Measurements from ENCODE around the gene SNORC. TPM values are rescaled to one million over a fixed set of nuclear protein-coding genes. Genes with fewer than 3 reads are reported as not detected.

SNORC gene
- total RNA-seq, 2 experiments from 2014 or later = 1.3 to 1.9 TPM

DNA sequence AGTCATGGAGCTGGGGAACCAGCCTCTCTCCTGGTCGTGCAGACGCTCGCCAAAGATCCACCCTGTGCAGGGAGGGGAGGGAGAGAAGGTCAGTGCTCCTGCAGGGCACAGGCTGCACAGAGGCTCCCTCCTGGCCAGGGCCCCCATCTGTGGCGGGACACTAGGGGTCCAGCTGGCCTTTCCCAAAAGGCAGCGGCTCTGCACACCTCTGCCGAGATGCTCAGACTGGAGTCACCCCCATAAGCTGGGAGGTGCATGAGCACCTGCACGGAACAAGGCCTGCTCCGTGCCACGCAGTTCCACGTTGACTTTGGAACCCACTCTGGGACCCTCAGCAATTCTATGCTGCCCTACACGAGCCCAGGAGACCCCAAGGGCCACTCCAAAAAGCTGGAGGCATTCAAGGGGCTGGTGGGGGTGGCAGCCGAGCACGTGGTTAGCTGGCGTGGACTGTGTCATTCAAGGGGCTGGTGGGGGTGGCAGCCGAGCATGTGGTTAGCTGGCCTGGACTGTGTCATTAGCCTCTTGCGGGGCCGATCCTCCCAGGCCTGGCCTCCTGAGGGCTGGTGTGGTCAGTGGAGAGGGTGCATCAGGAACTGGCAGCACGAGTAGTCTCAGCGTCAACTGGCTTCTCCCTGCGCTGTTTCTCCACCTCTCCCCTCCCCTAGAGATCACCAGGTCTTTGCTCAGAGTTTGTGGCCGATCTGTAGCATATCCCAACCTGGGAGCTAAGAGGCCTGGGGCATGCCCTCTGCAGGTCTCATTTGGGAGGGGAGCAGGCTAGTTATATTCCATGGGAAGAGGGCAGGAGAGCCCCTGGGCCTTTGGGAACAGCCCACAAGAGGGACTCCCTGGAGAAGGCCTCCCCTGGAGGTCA lies 9.8 kb downstream of the SNORC start:
- H3K27me3 Mint-ChIP-seq = peaks cover 9% of the 10 kb centered on the region
- H3K4me3 Mint-ChIP-seq = no peak overlapping the region
- peaks cover 5% of the 10 kb centered on the region for H3K4me1 Mint-ChIP-seq
- H3K36me3 Mint-ChIP-seq (ENCODE audit: low read depth) = no peaks in the 10 kb centered on the region
- no peak for DNase-seq
- ChIA-PET CTCF (no interaction called here), POLR2A (interaction anchor here (0.5 kb wide), 1 partner anchor 58 kb away, joined by 3 read pairs; no protein-coding TSS in a partner anchor)
- H3K27ac Mint-ChIP-seq = no peak overlapping the region
- no peaks in the 10 kb centered on the region for H3K9me3 Mint-ChIP-seq

DNA sequence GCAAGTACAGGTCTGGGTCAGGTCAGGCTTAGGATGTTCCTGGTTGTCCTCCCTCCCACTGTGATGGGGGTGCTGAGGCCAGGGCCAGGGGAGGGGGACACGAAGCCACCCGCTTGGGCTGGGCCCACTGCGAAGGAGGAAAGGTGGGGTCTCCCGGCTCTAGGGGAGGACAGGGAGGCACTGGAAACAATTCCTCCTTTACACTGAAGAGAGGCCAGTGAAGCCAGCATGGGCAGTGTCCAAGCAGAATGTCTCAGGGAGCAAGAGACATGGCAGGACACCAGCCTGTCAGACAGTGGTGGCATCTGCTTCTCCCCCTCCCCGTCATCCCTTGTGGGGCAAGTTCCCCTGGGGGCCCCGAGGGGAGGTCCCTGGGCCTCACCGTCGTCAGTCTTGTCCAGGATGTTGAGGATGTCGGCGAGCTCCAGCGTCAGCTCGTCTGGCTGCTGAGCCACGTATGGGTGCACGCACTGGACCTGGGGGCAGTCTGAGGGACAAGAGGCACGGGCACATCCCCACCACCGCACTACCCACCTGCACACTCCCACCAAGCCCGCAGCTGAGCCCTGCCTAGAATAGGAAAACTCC lies 10.8 kb downstream of the SNORC start:
- H3K9me3 Mint-ChIP-seq = no peaks in the 10 kb centered on the region
- H3K4me3 Mint-ChIP-seq = no peak overlapping the region
- ChIA-PET CTCF (no interaction called here), POLR2A (interaction anchor here (1.3 kb wide), 1 partner anchor 48 kb away, joined by 3 read pairs; no protein-coding TSS in a partner anchor)
- H3K27me3 Mint-ChIP-seq = peaks cover 2% of the 10 kb centered on the region
- H3K4me1 Mint-ChIP-seq = no peaks in the 10 kb centered on the region
- no peak overlapping the region for H3K27ac Mint-ChIP-seq
- no peak for DNase-seq
- no peaks in the 10 kb centered on the region for H3K36me3 Mint-ChIP-seq (ENCODE audit: low read depth)

GRCh38 chr2:232882085-232882484 lies 12.0 kb downstream of the SNORC start:
- H3K4me1 Mint-ChIP-seq = no peaks in the 10 kb centered on the region
- H3K4me3 Mint-ChIP-seq = no peak overlapping the region
- DNase-seq = no peak
- H3K36me3 Mint-ChIP-seq (ENCODE audit: low read depth) = no peaks in the 10 kb centered on the region
- peaks cover 5% of the 10 kb centered on the region for H3K27me3 Mint-ChIP-seq
- no peak overlapping the region for H3K27ac Mint-ChIP-seq
- CTCF ChIA-PET = no interaction called here
- POLR2A ChIA-PET = no interaction called here
- no peaks in the 10 kb centered on the region for H3K9me3 Mint-ChIP-seq

DNA sequence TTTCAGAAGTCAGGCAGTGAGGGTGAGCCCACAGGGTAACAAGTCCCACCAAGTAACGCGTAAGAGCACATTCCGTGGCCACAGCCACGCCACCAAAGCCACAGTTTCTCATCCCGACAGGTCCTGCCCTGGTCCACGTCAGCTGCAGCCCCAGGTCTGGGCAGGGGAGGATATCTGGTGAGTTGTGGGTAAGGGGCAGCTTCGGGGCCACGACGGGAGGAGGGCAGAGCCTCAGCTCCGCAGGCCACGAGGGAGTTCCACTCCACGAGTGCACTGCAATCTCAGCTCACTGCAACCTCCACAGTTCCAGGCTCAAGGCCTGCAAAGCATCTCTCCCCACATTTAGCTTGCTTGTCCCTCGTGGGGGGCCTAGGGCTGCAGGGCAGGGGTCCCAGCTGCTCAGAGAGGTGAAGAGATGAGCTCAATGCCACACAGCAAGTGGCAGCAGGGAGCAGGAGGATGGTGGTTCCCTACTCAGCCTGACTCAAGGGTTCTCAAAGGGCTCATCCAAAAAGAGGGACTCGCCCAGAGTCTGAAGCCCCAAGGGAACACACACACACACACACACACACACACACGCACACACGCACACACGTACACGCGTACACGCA lies 12.5 kb downstream of the SNORC start:
- Mint-ChIP-seq H3K4me3 (no peak overlapping the region), H3K9me3 (no peaks in the 10 kb centered on the region), H3K36me3 (ENCODE audit: low read depth) (no peaks in the 10 kb centered on the region), H3K4me1 (no peaks in the 10 kb centered on the region), H3K27me3 (peaks cover 3% of the 10 kb centered on the region), H3K27ac (no peak overlapping the region)
- CTCF ChIA-PET = no interaction called here
- POLR2A ChIA-PET = no interaction called here
- no peak for DNase-seq

DNA sequence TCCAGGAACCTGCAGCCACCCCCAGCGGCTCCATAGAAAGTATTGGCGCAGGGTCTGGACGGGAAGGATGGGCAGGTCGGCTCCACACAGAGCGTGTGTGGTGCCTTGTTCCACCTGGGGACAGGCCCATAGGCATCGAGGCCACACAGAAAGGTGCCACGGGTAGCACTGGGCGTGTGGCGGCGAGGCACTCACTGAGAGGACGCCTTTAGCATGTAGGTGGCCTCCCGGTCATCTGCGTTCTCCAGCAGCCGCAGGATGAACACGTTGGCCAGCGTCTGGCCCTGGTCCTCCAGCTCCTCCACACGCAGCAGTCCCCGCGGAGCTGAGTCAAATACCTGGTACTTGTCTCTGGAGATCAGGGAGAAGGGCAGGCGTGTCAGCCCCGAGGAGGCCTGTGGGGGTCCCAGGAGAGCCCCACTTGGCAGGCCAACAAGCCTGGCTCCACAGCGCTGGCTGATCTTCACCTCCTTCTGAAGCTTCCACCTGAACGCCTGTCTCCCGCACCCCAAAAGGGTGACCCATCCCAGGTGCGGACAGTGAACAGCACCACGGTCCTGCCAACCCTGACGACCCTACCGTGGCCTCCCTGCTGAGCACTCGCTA lies 13.2 kb downstream of the SNORC start:
- Mint-ChIP-seq H3K27ac (no peak overlapping the region), H3K27me3 (peaks cover 3% of the 10 kb centered on the region), H3K9me3 (no peaks in the 10 kb centered on the region), H3K4me1 (no peaks in the 10 kb centered on the region), H3K36me3 (ENCODE audit: low read depth) (no peaks in the 10 kb centered on the region), H3K4me3 (no peak overlapping the region)
- CTCF ChIA-PET = no interaction called here
- POLR2A ChIA-PET = no interaction called here
- DNase-seq = no peak

DNA sequence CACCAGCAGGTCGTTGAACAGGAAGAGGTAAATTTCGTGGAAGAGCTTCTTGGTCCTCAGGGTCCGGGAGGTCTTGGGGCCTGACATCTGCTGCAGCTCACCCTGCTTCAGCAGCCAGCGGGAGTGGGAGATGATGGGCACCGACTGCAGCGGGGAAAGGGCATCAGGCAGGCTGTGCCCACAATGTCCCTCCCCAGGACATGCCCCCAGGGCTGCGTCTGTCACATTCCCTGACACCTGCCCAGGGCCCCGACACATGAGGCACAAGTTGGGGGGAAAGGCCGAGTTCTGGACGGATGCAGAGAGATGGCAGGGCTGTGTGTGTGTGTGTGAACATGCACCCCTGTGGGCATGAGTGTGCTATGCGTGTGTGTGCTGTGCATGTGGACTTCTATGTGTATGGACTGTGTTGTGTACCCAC lies 13.9 kb downstream of the SNORC start:
- H3K4me3 Mint-ChIP-seq = no peak overlapping the region
- ChIA-PET POLR2A (interaction anchor here (0.7 kb wide), 1 partner anchor 177 kb away, joined by 3 read pairs; no protein-coding TSS in a partner anchor), CTCF (no interaction called here)
- H3K27me3 Mint-ChIP-seq = peaks cover 3% of the 10 kb centered on the region
- DNase-seq = no peak
- no peak overlapping the region for H3K27ac Mint-ChIP-seq
- no peaks in the 10 kb centered on the region for H3K4me1 Mint-ChIP-seq
- H3K9me3 Mint-ChIP-seq = no peaks in the 10 kb centered on the region
- no peaks in the 10 kb centered on the region for H3K36me3 Mint-ChIP-seq (ENCODE audit: low read depth)

- CTCF ChIA-PET = no interaction called here
- H3K36me3 Mint-ChIP-seq (ENCODE audit: low read depth) = no peaks in the 10 kb centered on the region
- H3K27ac Mint-ChIP-seq = no peak overlapping the region
- H3K4me1 Mint-ChIP-seq = no peaks in the 10 kb centered on the region
- POLR2A ChIA-PET = interaction anchor here (0.7 kb wide), 1 partner anchor 176 kb away, joined by 3 read pairs; no protein-coding TSS in a partner anchor
- no peak overlapping the region for H3K4me3 Mint-ChIP-seq
- no peak for DNase-seq
- no peaks in the 10 kb centered on the region for H3K9me3 Mint-ChIP-seq
- H3K27me3 Mint-ChIP-seq = peaks cover 3% of the 10 kb centered on the region
Measured at GRCh38 chr2:232884549-232885263, 14.6 kb downstream of the SNORC start.

DNA sequence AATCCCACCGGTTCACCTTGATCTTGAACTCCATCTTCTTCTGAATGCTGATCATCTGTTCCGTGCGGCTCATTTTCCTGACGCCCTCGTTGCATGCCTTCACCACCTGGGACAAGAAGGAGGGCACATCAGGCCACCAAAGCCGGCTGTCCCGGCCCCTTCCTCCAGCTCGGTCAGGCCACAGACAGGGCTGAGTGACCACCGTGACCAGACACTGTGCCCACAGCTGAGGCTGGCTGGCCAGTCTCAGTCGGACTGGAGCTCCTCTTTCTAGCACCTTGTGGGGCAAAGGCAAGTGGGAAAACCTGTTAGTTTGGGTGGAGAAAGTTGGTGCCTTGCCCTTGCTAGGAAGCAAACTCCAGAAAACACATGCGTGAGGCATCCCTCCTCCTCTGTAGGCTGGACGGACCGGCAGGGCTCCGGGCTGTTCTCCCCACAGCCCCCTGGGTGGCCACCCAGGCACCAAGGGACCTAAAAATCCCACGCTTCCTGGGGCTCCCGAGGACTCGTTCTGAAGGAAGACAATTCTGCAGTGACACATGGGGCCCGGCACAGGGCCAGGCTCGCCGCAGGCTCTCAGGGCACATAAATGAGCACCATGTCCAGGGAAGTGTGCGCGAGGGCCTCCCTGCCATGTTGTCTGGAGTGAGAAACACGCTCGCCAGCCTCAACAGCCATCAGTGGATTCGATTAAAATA lies 15.3 kb downstream of the SNORC start:
- no peaks in the 10 kb centered on the region for H3K4me1 Mint-ChIP-seq
- no peak overlapping the region for H3K27ac Mint-ChIP-seq
- POLR2A ChIA-PET = no interaction called here
- peaks cover 4% of the 10 kb centered on the region for H3K27me3 Mint-ChIP-seq
- no peaks in the 10 kb centered on the region for H3K36me3 Mint-ChIP-seq (ENCODE audit: low read depth)
- DNase-seq = no peak
- CTCF ChIA-PET = interaction anchor here (0.6 kb wide), 1 partner anchor 44 kb away, joined by 4 read pairs; no protein-coding TSS in a partner anchor
- no peaks in the 10 kb centered on the region for H3K9me3 Mint-ChIP-seq
- no peak overlapping the region for H3K4me3 Mint-ChIP-seq

DNA sequence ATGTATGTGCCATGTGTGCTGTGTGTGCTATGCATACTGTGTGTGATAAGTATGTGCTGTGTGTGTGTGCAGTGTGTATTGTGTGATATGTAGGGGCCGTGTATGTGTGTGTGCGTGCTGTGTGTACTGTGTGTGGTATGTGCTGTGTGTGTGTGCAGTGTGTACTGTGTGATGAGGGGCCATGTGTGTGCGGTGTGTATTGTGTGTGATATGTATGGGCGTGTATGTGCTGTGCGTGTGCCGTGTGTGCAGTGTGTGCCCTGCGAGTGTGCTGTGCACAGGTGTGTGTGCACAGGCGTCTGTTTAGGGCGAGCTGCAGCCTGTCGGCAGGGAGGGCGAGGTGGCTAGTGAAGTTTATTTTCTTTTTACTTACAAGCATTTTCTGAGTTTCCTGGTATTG lies 16.1 kb downstream of the SNORC start:
- Mint-ChIP-seq H3K27me3 (peaks cover 4% of the 10 kb centered on the region), H3K4me3 (no peak overlapping the region), H3K27ac (no peak overlapping the region), H3K4me1 (peaks cover 2% of the 10 kb centered on the region), H3K36me3 (ENCODE audit: low read depth) (no peaks in the 10 kb centered on the region), H3K9me3 (no peaks in the 10 kb centered on the region)
- no peak for DNase-seq
- CTCF ChIA-PET = no interaction called here
- POLR2A ChIA-PET = no interaction called here

GRCh38 chr2:232886632-232887031 lies 16.6 kb downstream of the SNORC start:
- Mint-ChIP-seq H3K27ac (no peak overlapping the region), H3K4me3 (no peak overlapping the region), H3K27me3 (peaks cover 4% of the 10 kb centered on the region), H3K4me1 (peaks cover 2% of the 10 kb centered on the region), H3K36me3 (ENCODE audit: low read depth) (no peaks in the 10 kb centered on the region), H3K9me3 (no peaks in the 10 kb centered on the region)
- CTCF ChIA-PET = no interaction called here
- no peak for DNase-seq
- POLR2A ChIA-PET = no interaction called here

GRCh38 chr2:232887171-232887850 lies 17.2 kb downstream of the SNORC start:
- CTCF ChIA-PET = no interaction called here
- H3K27me3 Mint-ChIP-seq = peaks cover 4% of the 10 kb centered on the region
- no peak overlapping the region for H3K27ac Mint-ChIP-seq
- POLR2A ChIA-PET = no interaction called here
- H3K36me3 Mint-ChIP-seq (ENCODE audit: low read depth) = no peaks in the 10 kb centered on the region
- no peaks in the 10 kb centered on the region for H3K9me3 Mint-ChIP-seq
- H3K4me3 Mint-ChIP-seq = no peak overlapping the region
- DNase-seq = no peak
- peaks cover 2% of the 10 kb centered on the region for H3K4me1 Mint-ChIP-seq

Measured in activated CD4-positive, alpha-beta memory T cell treated with anti-CD3 and anti-CD28 coated beads, Interleukin-2, amount 10 ng/mL, durations not matched to agents 7 days and 5 days (primary cell).